Keratinocyte (primary cell): ENCODE data around the gene FSTL3.
"Not testable (repeated sequence)": the region's sequence is repeated elsewhere in the genome, so short reads cannot be mapped to it uniquely, and the experiment has no call there.

ENCODE experiments used
- CTCF ChIP-seq, 3 experiments: IDR thresholded peaks in 1 of 3; conservative IDR thresholded peaks in 1 of 3; optimal IDR thresholded peaks in 1 of 3; 2 replicates in 2 of 3; 3 replicates in 1 of 3; pipeline versions ENCODE3 to v1.5.1; 2011; ENCODE audit warnings: low read length in 3 of 3, mild to moderate bottlenecking in 3 of 3, moderate library complexity in 2 of 3, control low read depth in 1 of 3, inconsistent platforms in 1 of 3; ENCODE audit not compliant: insufficient read depth in 2 of 3; ENCODE audit errors: extremely low read depth in 1 of 3
- EZH2 ChIP-seq: IDR thresholded peaks from one replicate; pipeline ENCODE4 v1.6.1; 2012; ENCODE audit warnings: inconsistent platforms, mild to moderate bottlenecking, low read length, moderate library complexity

- TF ChIP-seq CTCF (optimal IDR thresholded peaks at IDR 0.05 in 1 of 3, IDR thresholded peaks at IDR 0.05 in 1 of 3, conservative IDR thresholded peaks at IDR 0.05 in 1 of 3; ENCODE audit: extremely low read depth in 1 of 3, insufficient read depth in 2 of 3, low read length in 3 of 3); EZH2: not testable (repeated sequence)
These were observed 53.4 kb downstream of the FSTL3 start for GRCh38 chr19:729564-729963.
